SK-N-SH treated with all-trans-retinoic acid at 6 μM for 48 hours (cell line): ENCODE measurements around the gene RIMBP2.
"Not testable (repeated sequence)": the region's sequence is repeated elsewhere in the genome, so short reads cannot be mapped to it uniquely, and the experiment has no call there.

Experiments
- ARNTL ChIP-seq: fragments of 450-650 bp; formaldehyde crosslinking; IDR thresholded peaks from 2 replicates; pipeline ENCODE4 v1.5.0; 2020; ENCODE audit warnings: low read depth, mild to moderate bottlenecking, moderate library complexity, borderline replicate concordance
- CSDC2 ChIP-seq: fragments of 250-450 bp; sonication (Bioruptor Pico); IDR thresholded peaks from 2 replicates; pipeline ENCODE4 v1.5.0; 2020; ENCODE audit warnings: mild to moderate bottlenecking, moderate library complexity
- ESRRG ChIP-seq: fragments of 250-450 bp; sonication (Bioruptor Pico); IDR thresholded peaks from 2 replicates; pipeline ENCODE4 v1.6.1; 2021; ENCODE audit warnings: mild to moderate bottlenecking
- GLIS3 ChIP-seq: fragments of 250-450 bp; sonication (Bioruptor Pico); IDR thresholded peaks from 2 replicates; pipeline ENCODE4 v1.5.0; 2020; ENCODE audit warnings: mild to moderate bottlenecking, moderate library complexity
- ISL1 ChIP-seq: fragments of 250-450 bp; sonication (Bioruptor Pico); IDR thresholded peaks from 2 replicates; pipeline ENCODE4 v2.1.2; 2022; ENCODE audit warnings: mild to moderate bottlenecking, moderate library complexity
- RARB ChIP-seq: fragments of 250-450 bp; sonication (Bioruptor Pico); IDR thresholded peaks from 2 replicates; pipeline ENCODE4 v1.8.0; 2021; ENCODE audit warnings: mild to moderate bottlenecking, moderate library complexity
- SNAI2 ChIP-seq: fragments of 250-450 bp; sonication (Bioruptor Pico); IDR thresholded peaks from 2 replicates; pipeline ENCODE4 v1.5.0; 2020; ENCODE audit warnings: mild to moderate bottlenecking, moderate library complexity
- ZNF565 ChIP-seq: fragments of 450-650 bp; formaldehyde crosslinking; conservative IDR thresholded peaks from 2 replicates; pipeline ENCODE4 v1.5.0; 2020; ENCODE audit warnings: low read depth, mild to moderate bottlenecking, moderate library complexity
- ZNF70 ChIP-seq: fragments of 450-650 bp; formaldehyde crosslinking; IDR thresholded peaks from 2 replicates; pipeline ENCODE4 v1.5.0; 2020; ENCODE audit warnings: mild to moderate bottlenecking, moderate library complexity
- ZNF8 ChIP-seq: fragments of 450-650 bp; formaldehyde crosslinking; IDR thresholded peaks from 2 replicates; pipeline ENCODE4 v1.5.0; 2020; ENCODE audit warnings: mild to moderate bottlenecking, moderate library complexity
- TF ChIP-seq, protein P1 (sequence below): fragments of 250-450 bp; sonication (Bioruptor Pico); IDR thresholded peaks from 2 replicates; pipeline ENCODE4 v1.8.0; 2020; ENCODE audit warnings: mild to moderate bottlenecking, moderate library complexity, borderline replicate concordance
- TF ChIP-seq, protein P2 (sequence below): fragments of 250-450 bp; sonication (Bioruptor Pico); IDR thresholded peaks from 2 replicates; pipeline ENCODE4 v1.5.1; 2020; ENCODE audit warnings: low read depth, mild to moderate bottlenecking, moderate library complexity
- TF ChIP-seq, protein P3 (sequence below): fragments of 250-450 bp; sonication (Bioruptor Pico); IDR thresholded peaks from 2 replicates; pipeline ENCODE4 v1.5.1; 2021; ENCODE audit warnings: mild to moderate bottlenecking, moderate library complexity

DNA sequence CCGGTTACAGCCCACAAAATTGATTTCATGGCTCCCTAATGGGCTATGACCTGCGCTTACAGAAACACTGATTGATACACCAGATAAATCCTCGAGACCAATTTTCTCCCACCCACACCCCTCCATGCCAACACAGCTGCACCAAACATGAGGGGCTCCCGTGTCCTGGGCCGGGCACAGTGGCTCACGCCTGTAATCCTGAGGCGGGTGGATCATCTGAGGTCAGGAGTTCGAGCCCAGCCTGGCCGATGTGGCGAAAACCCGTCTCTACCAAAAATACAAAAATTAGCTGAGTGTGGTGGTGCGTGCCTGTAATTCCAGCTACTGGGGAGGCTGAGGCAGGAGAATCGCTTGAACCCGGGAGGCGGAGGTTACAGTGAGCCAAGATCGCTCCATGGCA is 27.1 kb downstream of the RIMBP2 start:
- not testable (repeated sequence) for TF ChIP-seq CSDC2 (CRISPR knock-in tag); ARNTL (CRISPR knock-in tag); ISL1; ZNF70 (CRISPR knock-in tag); GLIS3 (CRISPR knock-in tag); SNAI2; RARB (CRISPR knock-in tag); ESRRG; ZNF8 (CRISPR knock-in tag); ZNF565 (CRISPR knock-in tag)
- TF ChIP-seq, protein P1, sequence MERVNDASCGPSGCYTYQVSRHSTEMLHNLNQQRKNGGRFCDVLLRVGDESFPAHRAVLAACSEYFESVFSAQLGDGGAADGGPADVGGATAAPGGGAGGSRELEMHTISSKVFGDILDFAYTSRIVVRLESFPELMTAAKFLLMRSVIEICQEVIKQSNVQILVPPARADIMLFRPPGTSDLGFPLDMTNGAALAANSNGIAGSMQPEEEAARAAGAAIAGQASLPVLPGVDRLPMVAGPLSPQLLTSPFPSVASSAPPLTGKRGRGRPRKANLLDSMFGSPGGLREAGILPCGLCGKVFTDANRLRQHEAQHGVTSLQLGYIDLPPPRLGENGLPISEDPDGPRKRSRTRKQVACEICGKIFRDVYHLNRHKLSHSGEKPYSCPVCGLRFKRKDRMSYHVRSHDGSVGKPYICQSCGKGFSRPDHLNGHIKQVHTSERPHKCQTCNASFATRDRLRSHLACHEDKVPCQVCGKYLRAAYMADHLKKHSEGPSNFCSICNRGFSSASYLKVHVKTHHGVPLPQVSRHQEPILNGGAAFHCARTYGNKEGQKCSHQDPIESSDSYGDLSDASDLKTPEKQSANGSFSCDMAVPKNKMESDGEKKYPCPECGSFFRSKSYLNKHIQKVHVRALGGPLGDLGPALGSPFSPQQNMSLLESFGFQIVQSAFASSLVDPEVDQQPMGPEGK (CRISPR knock-in tag): not testable (repeated sequence)
- TF ChIP-seq, protein P2, sequence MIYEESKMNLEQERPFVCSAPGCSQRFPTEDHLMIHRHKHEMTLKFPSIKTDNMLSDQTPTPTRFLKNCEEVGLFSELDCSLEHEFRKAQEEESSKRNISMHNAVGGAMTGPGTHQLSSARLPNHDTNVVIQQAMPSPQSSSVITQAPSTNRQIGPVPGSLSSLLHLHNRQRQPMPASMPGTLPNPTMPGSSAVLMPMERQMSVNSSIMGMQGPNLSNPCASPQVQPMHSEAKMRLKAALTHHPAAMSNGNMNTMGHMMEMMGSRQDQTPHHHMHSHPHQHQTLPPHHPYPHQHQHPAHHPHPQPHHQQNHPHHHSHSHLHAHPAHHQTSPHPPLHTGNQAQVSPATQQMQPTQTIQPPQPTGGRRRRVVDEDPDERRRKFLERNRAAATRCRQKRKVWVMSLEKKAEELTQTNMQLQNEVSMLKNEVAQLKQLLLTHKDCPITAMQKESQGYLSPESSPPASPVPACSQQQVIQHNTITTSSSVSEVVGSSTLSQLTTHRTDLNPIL (CRISPR knock-in tag): not testable (repeated sequence)
- TF ChIP-seq, protein P3, sequence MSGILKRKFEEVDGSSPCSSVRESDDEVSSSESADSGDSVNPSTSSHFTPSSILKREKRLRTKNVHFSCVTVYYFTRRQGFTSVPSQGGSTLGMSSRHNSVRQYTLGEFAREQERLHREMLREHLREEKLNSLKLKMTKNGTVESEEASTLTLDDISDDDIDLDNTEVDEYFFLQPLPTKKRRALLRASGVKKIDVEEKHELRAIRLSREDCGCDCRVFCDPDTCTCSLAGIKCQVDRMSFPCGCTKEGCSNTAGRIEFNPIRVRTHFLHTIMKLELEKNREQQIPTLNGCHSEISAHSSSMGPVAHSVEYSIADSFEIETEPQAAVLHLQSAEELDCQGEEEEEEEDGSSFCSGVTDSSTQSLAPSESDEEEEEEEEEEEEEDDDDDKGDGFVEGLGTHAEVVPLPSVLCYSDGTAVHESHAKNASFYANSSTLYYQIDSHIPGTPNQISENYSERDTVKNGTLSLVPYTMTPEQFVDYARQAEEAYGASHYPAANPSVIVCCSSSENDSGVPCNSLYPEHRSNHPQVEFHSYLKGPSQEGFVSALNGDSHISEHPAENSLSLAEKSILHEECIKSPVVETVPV (CRISPR knock-in tag): not testable (repeated sequence)
